ENCODE data around the gene KIAA1210. TPM values are rescaled to one million over a fixed set of nuclear protein-coding genes. Genes with fewer than 3 reads are reported as not detected.

Gene KIAA1210
- total RNA-seq, 1 donor from 2014 or later = not detected

DNA sequence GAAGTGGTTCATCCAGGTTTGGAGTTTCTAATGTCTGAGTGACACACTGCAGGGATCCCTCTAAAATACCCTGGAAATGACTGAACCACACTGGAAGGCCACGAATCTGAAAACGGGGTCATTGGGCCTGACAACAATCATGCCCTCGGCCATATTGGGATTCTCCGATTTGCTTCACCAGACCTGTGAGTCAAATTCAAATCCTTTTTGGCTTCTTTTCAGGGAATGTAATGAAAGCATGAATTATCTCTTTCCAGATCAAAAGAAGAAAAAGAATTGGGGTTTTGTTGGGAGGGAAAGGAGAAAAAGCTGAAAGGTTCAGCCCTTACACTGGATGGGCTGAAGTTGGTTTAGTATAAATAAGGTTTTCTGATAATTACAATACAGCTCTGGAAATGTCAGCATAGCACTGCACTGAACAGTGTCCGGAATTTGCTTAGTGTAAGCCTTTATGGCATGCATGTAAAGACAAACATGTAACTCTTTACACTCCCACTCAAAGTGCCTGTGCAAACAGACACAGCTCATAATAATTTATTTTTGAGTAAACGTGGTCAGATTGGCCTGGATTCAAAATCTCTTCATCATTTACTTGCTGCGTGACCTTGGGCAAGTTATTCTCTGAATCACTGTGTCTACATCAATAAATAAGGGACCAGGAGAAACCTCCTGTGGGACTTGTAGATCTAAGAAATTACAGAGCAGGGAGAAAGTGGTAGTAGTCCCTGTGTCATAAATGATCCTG, 33.4 kb downstream of the KIAA1210 start:
- DNase-seq (ENCODE audit: low spot score) = no peak

DNA sequence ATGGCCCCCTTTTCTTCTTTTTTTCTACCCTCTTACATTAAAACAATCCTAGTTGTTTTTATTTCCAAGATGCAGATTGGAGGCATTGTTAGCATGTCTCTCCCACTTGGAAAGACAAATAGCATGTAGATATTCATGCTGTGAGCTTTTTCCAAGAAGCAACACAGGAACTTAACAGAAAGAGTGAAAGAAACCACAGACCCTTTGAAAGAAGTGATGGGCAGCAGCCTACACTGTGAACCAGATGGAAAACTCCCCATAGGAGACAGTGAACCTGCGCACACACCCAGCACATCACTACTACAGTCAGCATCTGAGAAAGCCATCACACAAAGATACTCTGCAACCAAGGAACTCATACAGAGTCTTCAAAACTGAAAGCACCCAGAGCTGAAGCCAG, 37.0 kb downstream of the KIAA1210 start:
- no peak for DNase-seq (ENCODE audit: low spot score)

DNA sequence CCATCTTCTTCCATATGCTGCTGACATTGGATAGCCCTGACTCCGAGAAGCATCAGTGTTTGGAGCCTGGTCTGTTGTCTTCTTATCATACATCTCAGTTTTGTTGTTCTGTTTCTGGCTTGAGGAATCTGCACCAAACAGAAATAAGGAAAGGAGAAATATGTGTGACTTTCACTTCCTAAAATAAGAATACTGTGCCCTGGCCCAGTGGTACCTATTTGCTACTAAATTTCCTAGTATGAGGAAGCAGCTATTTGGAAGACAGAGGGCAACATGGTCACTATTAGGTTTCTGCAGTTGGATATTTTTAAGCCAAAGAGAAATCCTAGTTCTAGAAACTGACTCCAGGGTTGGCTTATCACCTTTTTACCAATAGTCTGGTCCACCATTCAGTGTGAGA, 38.0 kb downstream of the KIAA1210 start:
- DNase-seq (ENCODE audit: low spot score) = no peak

DNA sequence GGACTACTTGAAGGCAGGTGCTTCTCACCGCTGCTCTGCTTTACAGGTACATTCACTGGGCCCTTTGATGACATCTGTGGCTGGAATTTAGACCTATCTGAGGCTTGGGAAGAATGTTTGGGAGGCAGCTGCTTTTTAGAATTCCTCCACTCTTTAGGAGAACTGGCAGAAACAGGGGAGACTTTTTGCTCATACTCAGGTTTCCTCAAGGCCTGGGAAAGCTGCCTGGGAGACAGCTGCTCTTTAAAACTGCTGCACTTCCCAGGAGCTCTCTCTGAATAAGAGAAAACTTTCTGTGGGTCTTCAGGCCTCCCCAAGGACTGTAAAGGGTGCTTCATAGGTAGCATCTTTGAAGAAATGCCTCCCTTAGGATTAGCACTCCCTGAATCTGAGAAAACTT, 40.5 kb downstream of the KIAA1210 start:
- DNase-seq (ENCODE audit: low spot score) = no peak

DNA sequence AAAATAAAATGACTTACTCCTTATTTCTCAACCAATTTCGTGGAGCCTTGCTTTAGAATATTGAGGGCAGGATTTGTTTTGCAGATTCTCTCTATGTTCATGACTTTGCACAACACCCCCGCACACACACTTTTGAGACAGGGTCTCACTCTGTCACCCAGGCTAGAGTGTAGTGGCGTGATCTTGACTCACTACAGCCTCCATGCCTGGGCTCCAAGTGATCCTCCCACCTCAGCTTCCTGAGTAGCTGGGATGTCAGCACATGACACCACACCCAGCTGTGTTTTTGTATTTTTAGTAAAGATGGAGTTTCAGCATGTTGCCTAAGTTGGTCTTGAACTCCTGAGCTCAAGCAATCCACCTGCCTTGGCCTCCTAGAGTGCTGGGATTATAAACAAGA, 42.8 kb downstream of the KIAA1210 start:
- no peak for DNase-seq (ENCODE audit: low spot score)

DNA sequence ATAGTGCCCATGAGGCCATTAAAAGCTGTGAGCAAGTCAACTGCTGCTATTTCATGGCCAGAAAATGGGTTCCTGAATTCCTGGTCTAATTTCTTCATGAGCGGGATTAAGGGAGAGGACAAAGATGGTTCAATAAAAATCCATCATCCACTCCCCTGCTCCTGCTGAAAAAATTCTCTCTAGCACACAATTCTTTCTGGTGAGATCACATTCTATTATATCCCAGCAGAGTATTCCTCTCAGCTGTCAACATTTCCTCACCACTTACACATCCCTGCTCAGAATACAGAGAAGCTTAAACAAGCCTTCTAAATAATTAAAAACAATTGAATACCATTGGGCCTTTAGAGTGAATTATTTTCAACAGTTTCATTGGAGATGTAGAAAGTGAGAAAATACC, 45.3 kb downstream of the KIAA1210 start:
- no peak for DNase-seq (ENCODE audit: low spot score)

DNA sequence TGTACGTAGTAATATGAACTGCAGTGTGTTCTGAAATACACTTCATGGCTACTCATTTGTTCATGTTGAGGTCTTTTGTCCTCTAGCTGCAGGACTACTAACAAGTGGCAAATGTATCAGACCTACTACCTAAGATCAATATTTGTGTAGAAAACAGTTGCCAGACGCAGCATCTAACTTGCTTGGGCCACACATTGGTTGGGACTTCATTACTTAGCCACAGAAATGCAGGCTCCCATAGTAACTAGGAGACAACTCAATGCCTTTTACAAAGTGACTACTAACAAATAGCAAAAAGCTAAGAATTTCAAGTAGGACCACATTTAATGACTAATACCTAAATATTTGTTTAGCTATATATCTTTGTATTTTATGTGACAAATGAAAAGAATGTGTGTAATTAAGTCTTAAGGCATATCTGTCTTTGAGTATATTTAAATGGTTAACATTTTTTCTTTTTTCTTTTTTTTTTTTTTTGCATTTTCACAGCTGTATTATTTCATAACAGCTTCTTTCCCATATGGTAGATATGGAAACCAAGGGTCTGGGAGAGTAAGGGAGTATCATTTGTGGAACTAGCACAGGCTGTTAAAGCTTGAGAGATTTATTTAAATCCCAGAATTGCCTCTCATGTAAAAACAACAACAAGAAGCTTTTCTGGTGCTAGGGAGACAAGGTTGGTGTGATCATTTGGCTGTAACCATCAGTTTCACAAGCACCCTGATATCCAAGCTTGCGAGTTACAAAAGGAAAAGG, 52.2 kb downstream of the KIAA1210 start:
- no peak for DNase-seq (ENCODE audit: low spot score)

DNA sequence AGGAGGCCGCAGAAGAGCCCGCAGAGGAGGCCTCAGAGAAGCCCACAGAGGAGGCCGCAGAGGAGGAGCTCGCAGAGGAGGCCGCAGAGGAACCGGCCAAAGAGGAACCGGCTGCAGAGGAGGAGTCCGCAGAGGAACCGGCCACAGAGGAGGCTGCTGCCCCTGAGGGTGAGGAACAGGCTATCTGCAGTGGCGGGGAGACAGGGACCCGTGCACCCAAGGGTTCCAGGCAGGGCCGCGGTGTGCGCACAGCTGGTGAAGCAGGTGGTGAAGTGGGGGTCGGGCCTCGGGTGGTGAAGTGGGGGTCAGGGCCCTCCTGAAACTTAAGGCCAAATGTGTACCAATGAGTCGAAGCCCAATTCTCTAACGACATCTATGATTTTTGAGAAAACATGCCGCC, 53.7 kb downstream of the KIAA1210 start:
- DNase-seq (ENCODE audit: low spot score) = no peak

DNA sequence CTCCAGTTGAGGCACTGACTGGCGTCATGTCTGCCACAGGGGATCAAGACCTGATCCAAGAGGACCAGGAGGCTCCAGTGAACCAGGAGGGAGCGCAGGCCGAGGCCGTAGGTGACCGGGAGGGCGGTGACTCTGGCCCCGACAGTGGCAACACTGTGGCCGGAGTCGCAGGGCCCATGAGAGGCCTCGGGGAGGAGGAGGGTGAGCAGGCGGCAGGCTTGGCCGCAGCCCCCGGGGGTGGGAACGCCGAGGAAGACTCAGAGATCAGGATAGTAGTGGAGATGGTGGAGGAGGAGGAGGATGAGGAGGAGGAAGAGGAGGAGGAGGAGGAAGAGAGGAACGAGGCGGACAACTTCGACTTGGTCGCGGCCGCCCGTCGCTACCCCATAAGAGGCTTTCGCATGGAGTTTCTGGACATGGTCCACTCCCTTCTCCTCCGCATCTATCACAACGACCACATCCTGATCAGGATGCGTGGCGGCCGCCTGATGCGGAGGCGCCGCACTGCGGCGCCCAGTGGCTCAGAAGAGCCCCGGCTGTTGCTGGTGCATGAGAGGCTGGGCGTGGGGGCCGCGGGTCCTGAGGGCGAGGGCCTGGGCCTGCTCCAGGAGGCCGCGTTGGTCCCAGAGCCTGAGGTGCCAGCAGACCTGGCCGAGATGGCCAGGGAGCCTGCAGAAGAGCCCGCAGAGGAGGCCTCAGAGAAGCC, 54.3 kb downstream of the KIAA1210 start:
- no peak for DNase-seq (ENCODE audit: low spot score)

DNA sequence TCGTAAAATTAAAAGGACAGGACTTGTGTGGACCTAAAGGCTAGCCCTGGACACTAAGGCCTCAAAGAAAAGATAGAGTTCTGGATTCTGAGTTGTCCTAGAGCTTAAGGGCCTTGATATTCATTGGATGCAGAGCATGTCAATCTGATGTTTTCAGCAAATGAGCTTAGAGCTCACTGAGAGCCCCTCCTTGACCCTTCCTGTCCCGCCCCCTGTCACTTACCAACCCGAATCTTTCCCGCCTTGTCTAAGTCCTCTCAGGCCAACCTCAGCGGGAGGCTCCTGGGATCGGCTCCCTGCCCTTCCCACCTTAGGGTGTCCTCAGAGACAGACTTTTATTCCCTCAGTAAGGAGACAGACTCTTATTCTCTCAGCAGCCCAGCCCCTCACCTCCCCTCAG, 54.9 kb downstream of the KIAA1210 start, which contains the start of gene CT47C1:
Gene CT47C1, plus strand, starts transcription at position 250 of the 400 bp plus-strand sequence. CDS start 233 bp downstream, outside the sequence.
- no peak for DNase-seq (ENCODE audit: low spot score)

DNA sequence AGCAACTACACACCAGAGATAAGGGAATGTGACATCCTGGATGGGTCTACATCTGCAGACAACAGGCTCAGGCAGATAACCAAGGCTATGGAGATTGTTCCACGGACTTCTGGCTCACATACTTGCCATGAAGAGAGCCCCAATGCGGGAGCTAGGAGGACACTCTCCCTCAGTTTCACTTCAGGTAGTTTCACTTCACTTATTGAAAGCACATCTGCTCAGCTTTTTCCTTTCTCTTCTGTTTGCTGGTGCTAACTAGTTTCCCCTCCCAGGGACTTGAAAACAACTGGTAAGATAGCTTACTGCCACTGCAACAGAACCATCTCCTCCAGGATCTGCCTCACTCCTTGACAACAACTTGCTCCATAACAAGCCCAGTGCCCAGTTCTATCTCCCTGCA, 56.2 kb downstream of the KIAA1210 start:
- DNase-seq (ENCODE audit: low spot score) = no peak

DNA sequence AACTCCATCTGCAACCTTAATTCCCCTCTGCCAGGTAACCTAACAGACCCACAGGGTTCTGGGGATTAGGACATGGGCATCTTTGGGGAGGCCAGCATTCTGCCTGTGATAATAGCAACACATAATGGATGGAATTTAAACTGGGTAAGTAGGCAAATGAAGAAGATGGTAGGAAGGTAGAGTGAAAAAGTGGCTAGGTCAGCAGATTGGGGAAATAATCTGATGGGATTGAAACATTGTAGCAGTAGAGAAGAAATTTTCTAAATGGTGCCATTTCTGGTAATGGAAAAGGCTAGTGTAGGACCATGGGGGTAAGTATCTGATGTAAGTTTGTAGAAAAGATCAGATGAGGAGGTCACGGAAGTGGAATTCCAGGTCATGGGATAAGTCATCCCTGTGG, 57.9 kb downstream of the KIAA1210 start:
- DNase-seq (ENCODE audit: low spot score) = no peak

DNA sequence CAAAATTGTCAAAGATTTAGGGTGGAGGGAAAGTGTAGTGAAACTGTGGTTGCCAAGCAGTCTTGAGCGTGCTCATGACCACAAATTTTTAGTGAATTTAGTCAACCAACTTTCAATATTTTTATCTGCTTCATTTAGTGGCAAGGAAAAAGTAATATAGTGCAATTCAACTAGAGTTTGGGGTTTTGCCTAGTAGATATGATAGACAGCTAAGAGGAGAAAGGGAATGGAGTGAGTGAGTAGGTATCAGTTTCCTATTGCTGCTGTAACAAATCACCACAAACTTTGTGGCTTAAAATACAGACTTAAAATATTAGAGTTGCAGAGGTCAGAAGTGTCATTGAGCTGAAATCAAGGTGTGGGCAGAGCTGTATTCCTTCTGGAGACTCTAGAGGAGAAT, 58.5 kb downstream of the KIAA1210 start:
- DNase-seq (ENCODE audit: low spot score) = no peak

DNA sequence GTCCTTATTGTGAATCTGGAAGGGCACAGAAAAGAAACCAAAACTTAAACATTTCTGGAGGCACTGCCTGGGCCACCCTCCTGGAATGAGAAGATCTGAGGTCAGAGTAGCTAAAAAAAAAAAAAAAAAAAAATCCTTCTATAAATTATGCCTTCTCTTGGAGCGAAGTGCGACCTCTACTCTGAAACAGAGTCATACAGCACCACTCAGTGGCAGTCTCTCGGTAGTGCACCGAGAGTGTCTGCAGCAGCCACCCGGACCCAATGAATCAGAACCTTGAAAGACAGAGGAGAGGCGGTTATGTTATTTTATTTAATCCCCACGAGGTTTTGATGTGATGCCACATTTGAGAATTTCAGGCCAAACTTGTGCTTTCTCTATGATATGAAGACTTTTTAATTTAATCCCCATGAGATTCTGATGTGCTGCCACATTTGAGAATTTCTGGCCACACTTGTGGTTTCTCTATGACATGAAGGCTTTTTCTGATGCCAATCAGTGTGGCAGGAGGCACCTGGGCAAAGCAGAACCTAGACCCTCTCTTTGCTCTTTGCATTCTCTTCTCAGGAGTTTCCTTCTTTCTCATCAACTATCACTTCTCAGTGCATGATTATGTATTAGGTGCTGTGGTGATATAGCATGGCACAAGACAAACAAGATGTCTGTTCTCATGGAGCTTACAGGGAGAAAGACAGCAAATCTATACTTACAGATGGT, 60.4 kb downstream of the KIAA1210 start:
- no peak for DNase-seq (ENCODE audit: low spot score)

DNA sequence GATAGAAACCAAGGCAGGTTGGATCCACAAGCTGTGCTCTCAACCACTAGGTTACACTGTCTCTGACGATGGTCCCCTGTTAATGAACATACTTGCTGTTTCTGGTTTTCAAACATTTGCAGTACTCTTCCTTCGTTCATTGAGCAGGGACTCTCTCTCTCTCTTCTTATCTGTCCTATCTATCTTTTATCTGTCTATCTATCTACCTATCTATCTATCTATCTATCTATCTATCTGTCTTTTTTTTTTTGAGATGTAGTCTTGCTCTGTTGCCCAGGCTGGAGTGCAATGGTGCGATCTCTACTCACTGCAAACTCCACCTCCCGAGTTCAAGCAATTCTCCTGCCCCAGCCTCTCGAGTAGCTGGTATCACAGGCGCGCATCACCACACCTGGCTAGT, 64.2 kb downstream of the KIAA1210 start:
- no peak for DNase-seq (ENCODE audit: low spot score)

DNA sequence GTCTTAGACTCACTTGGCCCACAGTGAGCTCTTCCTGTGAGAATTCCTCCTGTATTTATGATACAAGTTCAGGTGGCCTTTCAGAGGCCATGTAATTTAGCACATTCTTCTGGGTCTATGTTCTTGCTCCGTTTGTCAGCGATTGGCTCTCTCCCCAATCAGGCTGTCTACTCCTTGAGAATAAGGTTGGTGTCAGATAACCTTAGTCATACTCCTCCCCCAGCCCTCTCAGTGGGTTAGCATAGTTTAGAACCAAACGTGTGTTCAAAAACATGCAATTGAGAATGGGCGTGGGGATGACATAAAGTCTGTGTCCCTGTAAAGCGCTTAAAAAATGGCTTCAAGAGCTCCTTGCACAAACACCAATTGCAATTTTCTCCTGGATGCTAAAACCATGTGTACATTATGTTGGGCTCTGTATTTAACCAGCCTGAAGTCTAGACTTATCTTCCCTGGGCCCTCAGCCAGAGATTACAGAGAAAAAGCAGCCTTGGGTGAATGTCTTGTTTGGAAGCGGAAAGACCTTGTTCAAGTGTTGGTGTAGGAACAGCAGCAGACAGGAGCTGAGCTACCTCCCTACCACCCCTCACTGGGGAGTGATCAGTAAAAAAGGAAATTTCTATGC, 64.8 kb downstream of the KIAA1210 start:
- no peak for DNase-seq (ENCODE audit: low spot score)

DNA sequence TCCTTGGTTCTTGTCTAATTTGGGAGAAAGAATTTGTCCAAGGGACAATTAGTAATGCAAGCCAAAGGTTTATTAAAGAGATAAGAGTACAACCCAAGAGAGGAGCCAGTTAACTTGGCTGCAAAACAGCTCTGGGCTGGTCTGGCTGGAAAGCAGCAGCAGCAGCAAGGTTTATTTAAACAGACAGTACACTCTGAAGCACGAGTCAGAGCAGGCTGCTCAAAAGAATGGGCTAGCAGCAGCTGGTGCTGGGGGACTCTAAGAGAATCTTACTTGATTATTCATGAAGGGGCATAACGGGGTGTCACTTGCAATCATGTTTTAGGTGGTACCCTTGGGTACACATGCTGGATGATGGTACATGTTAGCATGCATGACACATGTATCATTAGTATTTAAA, 71.9 kb downstream of the KIAA1210 start:
- no peak for DNase-seq (ENCODE audit: low spot score)

DNA sequence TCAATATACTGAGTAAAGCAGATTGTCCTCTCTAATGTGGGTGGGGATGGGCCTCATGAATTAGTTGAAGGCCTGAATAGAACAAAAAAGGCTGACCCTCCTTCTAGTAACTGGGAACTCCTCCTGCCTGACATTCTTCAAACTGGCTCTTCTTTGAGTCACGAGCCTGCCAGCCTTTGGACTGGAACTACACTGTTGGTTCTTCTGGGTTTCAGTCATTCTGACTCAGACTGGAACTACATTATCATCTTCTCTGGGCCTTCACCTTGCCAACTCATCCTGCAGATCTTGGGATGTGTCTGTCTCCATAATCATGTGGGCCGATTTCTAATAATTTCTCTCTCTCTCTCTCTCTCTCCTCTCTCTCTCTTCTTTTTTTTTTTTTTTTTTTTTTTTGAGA, 81.7 kb downstream of the KIAA1210 start:
- no peak for DNase-seq (ENCODE audit: low spot score)

DNA sequence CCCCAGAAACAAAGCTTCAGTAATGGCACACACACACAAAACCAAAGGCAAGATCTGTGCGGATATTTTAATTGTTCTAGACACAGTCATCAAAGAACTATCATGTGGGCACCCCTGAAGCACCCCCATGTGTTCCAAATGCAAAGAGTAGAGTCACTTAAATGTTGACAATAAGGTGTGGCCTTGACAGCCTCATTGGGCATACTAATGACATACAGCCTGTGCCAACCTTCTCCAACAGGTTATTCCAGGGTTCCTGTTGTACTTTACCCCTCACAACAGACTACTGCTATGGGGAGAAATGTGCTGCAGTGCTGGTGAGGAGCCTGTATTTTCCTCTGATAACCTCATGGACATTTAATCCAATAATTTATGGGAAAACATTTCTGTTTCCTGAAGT, 84.6 kb downstream of the KIAA1210 start:
- DNase-seq (ENCODE audit: low spot score) = no peak

DNA sequence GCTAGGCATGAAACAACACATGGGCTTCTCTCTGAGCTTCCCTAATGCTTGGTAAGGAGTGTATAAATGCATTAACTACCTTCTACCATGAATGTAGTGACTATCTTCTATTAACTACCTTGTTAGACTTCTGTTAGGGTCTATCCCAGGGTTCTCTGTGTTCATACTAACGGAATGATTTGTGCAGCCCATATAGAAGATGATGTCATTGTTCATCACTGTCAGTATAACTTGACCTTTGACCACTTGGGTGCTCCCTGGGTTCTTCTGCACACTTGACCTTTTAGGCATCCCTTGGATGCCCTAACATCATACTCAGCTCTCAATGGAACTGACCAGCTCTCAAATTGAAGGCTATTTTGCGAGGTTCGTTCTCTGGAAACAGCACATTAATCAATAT, 85.6 kb downstream of the KIAA1210 start:
- DNase-seq (ENCODE audit: low spot score) = no peak

DNA sequence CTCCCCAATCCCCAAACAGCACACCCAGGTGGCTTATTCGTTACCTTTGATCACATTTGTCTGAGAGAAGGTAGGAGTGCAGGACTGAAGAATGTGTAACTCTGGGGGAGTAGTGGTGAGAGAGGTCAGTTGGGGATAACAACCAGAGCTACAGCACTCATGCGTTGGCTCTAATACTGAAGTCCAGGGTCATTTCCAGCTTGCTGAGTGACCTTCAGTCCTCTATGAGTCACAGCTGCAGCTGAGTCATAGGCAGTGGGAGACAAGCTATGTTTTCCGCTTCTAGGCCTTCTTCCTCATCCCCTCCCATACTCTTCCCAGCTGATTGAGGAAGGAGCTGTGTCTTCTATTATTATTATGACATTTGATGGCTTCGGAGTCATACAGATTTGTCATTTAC, 86.4 kb downstream of the KIAA1210 start:
- DNase-seq (ENCODE audit: low spot score) = no peak

Data from mesenteric fat pad (tissue), 1 donor.